GM12878 (cell line): ENCODE measurements around the gene RHOT1. TPM values are rescaled to one million over a fixed set of nuclear protein-coding genes. Genes with fewer than 3 reads are reported as not detected.

ENCODE experiments used
- CHD4 ChIP-seq: fragments of 200-600 bp; sonication (generic); IDR thresholded peaks from 2 replicates; pipeline ENCODE4 v1.6.1; 2016; ENCODE audit warnings: mild to moderate bottlenecking
- EED ChIP-seq: sonication (generic); IDR thresholded peaks from 2 replicates; pipeline ENCODE4 v1.6.1; 2016; ENCODE audit warnings: antibody characterized with exemption, low read depth
- PAX8 ChIP-seq: fragments of 450-650 bp; IDR thresholded peaks from 2 replicates; pipeline ENCODE4 v1.6.1; 2017; ENCODE audit warnings: mild to moderate bottlenecking, moderate library complexity
- RAD51 ChIP-seq: fragments of 450-650 bp; IDR thresholded peaks from 2 replicates; pipeline ENCODE4 v1.6.1; 2016; ENCODE audit warnings: moderate library complexity, mild to moderate bottlenecking, inconsistent platforms
- RCOR1 ChIP-seq: conservative IDR thresholded peaks from 2 replicates; pipeline ENCODE4 v1.6.1; 2012; ENCODE audit warnings: low read depth, low read length, improper control_type of control experiment
- RFX5 ChIP-seq: IDR thresholded peaks from 2 replicates; pipeline ENCODE4 v1.6.1; 2011; ENCODE audit warnings: low read depth, low read length, improper control_type of control experiment
- SIN3A ChIP-seq: IDR thresholded peaks from 2 replicates; pipeline ENCODE4 v1.6.1; 2012; ENCODE audit warnings: low read depth, low read length, improper control_type of control experiment
- SPI1 ChIP-seq: IDR thresholded peaks from 2 replicates; pipeline ENCODE4 v1.6.1; 2011; ENCODE audit warnings: low read depth, mild to moderate bottlenecking, low read length, moderate library complexity, borderline replicate concordance; ENCODE audit not compliant: insufficient read depth
- TAF1 ChIP-seq: IDR thresholded peaks from 2 replicates; pipeline ENCODE4 v1.6.1; 2011; ENCODE audit warnings: mild to moderate bottlenecking, low read depth, low read length, borderline replicate concordance
- TCF3 ChIP-seq: IDR thresholded peaks from 2 replicates; pipeline ENCODE4 v1.6.1; 2012; ENCODE audit warnings: low read depth, mild to moderate bottlenecking, low read length, borderline replicate concordance; ENCODE audit not compliant: insufficient read depth
- polyA plus RNA-seq, 11 experiments: library from polyadenylated mRNA; depleted of rRNA in 4 of 11; unstranded in 6 of 11; stranded (reverse) in 5 of 11; fragments of >200 nt; fragmentation: Nextera tagmentation in 4 of 11; fragmentation: Illumina TruSeq in 1 of 11; extraction: Ambion mirVana in 4 of 11; extraction: Trizol in 1 of 11; gene quantifications; 1 replicate in 1 of 11; 2 replicates in 10 of 11; pipeline versions ENCODE4 v1.2.1 to v1.2.3, GENCODE V29; 2011 to 2016; ENCODE audit warnings: inconsistent platforms in 2 of 11, missing spikeins in 2 of 11, low read depth in 1 of 11
- total RNA-seq, 4 experiments: library from RNA; depleted of rRNA in 3 of 4; stranded (reverse); fragments of >200 nt in 3 of 4; fragmentation: Illumina TruSeq in 1 of 4; extraction: Trizol in 1 of 4; gene quantifications; 2 replicates each; pipeline versions ENCODE4 v1.2.1 to v1.2.3, GENCODE V29; 2013 to 2021
- TF ChIP-seq, protein P1 (sequence below): IDR thresholded peaks from 2 replicates; pipeline ENCODE4 v1.6.1; 2011; ENCODE audit warnings: borderline replicate concordance, low read depth, mild to moderate bottlenecking, moderate library complexity, low read length; ENCODE audit not compliant: insufficient read depth, poor library complexity, severe bottlenecking
- TF ChIP-seq, protein P2 (sequence below): IDR thresholded peaks from 2 replicates; pipeline ENCODE4 v1.6.1; 2011; ENCODE audit warnings: mild to moderate bottlenecking, low read depth, low read length, moderate library complexity; ENCODE audit not compliant: insufficient replicate concordance
- TF ChIP-seq, protein P3 (sequence below), 3 experiments: IDR thresholded peaks in 2 of 3; conservative IDR thresholded peaks in 1 of 3; 2 replicates each; pipeline ENCODE4 v1.5.1; 2011; ENCODE audit warnings: low read depth in 3 of 3, low read length in 3 of 3, mild to moderate bottlenecking in 3 of 3, control low read depth in 2 of 3, moderate library complexity in 2 of 3, inconsistent platforms in 1 of 3, mixed read lengths in 1 of 3; ENCODE audit not compliant: control insufficient read depth in 2 of 3, insufficient read depth in 1 of 3; ENCODE audit errors: extremely low read depth in 1 of 3
- TF ChIP-seq, protein P4 (sequence below): fragments of 450-650 bp; IDR thresholded peaks from 2 replicates; pipeline ENCODE4 v1.6.1; 2017; ENCODE audit warnings: borderline replicate concordance
- TF ChIP-seq, protein P5 (sequence below): IDR thresholded peaks from 2 replicates; pipeline ENCODE4 v1.6.1; 2012; ENCODE audit warnings: low read depth, low read length, improper control_type of control experiment
- TF ChIP-seq, protein P6 (sequence below): fragments of 450-650 bp; IDR thresholded peaks from 2 replicates; pipeline ENCODE4 v1.6.1; 2017; ENCODE audit warnings: low read depth, mild to moderate bottlenecking, moderate library complexity

Gene RHOT1
- total and polyA plus RNA-seq, 10 of the 15 experiments (the other 5 are each of a cell fraction or from before 2014, with no cell fraction given) = 13.3 to 68.2 (median 22.8) TPM

DNA sequence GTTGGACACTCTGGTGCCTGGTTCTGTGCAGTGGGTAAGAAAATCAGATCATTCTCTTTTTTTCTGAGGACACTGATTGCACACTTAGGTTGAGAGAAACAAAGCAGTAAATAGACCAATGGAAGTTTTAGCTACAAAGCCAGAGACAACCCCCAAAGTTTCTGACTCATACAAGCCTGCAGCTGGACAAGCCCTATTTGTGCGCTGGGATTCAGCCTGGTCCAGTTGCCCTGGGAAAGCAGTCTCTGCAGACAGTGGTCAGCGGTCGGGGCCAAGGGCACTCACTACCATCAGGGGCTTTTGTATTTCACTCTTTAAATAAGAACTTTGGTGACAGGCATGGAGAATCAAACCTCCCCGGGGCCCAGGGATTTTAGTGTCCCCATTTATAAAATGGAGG, 117.3 kb downstream of the RHOT1 start (continued):
- TF ChIP-seq, protein P1, sequence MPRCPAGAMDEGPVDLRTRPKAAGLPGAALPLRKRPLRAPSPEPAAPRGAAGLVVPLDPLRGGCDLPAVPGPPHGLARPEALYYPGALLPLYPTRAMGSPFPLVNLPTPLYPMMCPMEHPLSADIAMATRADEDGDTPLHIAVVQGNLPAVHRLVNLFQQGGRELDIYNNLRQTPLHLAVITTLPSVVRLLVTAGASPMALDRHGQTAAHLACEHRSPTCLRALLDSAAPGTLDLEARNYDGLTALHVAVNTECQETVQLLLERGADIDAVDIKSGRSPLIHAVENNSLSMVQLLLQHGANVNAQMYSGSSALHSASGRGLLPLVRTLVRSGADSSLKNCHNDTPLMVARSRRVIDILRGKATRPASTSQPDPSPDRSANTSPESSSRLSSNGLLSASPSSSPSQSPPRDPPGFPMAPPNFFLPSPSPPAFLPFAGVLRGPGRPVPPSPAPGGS = no peak
- TF ChIP-seq, protein P2, sequence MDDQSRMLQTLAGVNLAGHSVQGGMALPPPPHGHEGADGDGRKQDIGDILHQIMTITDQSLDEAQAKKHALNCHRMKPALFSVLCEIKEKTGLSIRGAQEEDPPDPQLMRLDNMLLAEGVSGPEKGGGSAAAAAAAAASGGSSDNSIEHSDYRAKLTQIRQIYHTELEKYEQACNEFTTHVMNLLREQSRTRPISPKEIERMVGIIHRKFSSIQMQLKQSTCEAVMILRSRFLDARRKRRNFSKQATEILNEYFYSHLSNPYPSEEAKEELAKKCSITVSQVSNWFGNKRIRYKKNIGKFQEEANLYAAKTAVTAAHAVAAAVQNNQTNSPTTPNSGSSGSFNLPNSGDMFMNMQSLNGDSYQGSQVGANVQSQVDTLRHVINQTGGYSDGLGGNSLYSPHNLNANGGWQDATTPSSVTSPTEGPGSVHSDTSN = no peak
- TF ChIP-seq EED = no peak
- TF ChIP-seq SPI1 = no peak
- TF ChIP-seq, protein P3, sequence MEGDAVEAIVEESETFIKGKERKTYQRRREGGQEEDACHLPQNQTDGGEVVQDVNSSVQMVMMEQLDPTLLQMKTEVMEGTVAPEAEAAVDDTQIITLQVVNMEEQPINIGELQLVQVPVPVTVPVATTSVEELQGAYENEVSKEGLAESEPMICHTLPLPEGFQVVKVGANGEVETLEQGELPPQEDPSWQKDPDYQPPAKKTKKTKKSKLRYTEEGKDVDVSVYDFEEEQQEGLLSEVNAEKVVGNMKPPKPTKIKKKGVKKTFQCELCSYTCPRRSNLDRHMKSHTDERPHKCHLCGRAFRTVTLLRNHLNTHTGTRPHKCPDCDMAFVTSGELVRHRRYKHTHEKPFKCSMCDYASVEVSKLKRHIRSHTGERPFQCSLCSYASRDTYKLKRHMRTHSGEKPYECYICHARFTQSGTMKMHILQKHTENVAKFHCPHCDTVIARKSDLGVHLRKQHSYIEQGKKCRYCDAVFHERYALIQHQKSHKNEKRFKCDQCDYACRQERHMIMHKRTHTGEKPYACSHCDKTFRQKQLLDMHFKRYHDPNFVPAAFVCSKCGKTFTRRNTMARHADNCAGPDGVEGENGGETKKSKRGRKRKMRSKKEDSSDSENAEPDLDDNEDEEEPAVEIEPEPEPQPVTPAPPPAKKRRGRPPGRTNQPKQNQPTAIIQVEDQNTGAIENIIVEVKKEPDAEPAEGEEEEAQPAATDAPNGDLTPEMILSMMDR (IDR thresholded peaks at IDR 0.05 in 2 of 3, conservative IDR thresholded peaks at IDR 0.05 in 1 of 3; ENCODE audit: control insufficient read depth in 2 of 3, extremely low read depth in 1 of 3, insufficient read depth in 1 of 3, low read depth in 3 of 3, low read length in 3 of 3) = no peak
- TF ChIP-seq RAD51 = no peak
- TF ChIP-seq, protein P4, sequence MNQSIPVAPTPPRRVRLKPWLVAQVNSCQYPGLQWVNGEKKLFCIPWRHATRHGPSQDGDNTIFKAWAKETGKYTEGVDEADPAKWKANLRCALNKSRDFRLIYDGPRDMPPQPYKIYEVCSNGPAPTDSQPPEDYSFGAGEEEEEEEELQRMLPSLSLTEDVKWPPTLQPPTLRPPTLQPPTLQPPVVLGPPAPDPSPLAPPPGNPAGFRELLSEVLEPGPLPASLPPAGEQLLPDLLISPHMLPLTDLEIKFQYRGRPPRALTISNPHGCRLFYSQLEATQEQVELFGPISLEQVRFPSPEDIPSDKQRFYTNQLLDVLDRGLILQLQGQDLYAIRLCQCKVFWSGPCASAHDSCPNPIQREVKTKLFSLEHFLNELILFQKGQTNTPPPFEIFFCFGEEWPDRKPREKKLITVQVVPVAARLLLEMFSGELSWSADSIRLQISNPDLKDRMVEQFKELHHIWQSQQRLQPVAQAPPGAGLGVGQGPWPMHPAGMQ = no peak
- TF ChIP-seq SIN3A = no peak
- TF ChIP-seq, protein P5, sequence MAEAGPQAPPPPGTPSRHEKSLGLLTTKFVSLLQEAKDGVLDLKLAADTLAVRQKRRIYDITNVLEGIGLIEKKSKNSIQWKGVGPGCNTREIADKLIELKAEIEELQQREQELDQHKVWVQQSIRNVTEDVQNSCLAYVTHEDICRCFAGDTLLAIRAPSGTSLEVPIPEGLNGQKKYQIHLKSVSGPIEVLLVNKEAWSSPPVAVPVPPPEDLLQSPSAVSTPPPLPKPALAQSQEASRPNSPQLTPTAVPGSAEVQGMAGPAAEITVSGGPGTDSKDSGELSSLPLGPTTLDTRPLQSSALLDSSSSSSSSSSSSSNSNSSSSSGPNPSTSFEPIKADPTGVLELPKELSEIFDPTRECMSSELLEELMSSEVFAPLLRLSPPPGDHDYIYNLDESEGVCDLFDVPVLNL = no peak
- TF ChIP-seq RFX5 = no peak
- no peak for TF ChIP-seq TAF1
- TF ChIP-seq, protein P6, sequence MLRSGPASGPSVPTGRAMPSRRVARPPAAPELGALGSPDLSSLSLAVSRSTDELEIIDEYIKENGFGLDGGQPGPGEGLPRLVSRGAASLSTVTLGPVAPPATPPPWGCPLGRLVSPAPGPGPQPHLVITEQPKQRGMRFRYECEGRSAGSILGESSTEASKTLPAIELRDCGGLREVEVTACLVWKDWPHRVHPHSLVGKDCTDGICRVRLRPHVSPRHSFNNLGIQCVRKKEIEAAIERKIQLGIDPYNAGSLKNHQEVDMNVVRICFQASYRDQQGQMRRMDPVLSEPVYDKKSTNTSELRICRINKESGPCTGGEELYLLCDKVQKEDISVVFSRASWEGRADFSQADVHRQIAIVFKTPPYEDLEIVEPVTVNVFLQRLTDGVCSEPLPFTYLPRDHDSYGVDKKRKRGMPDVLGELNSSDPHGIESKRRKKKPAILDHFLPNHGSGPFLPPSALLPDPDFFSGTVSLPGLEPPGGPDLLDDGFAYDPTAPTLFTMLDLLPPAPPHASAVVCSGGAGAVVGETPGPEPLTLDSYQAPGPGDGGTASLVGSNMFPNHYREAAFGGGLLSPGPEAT = no peak
- TF ChIP-seq PAX8 = no peak
- no peak for TF ChIP-seq TCF3
- no peak for TF ChIP-seq RCOR1
- TF ChIP-seq CHD4 = no peak
